Measurements from ENCODE around the gene NRAP. TPM values are rescaled to one million over a fixed set of nuclear protein-coding genes. Genes with fewer than 3 reads are reported as not detected.

Gene NRAP
- total RNA-seq, 2 donors from 2014 or later, result not detected

DNA sequence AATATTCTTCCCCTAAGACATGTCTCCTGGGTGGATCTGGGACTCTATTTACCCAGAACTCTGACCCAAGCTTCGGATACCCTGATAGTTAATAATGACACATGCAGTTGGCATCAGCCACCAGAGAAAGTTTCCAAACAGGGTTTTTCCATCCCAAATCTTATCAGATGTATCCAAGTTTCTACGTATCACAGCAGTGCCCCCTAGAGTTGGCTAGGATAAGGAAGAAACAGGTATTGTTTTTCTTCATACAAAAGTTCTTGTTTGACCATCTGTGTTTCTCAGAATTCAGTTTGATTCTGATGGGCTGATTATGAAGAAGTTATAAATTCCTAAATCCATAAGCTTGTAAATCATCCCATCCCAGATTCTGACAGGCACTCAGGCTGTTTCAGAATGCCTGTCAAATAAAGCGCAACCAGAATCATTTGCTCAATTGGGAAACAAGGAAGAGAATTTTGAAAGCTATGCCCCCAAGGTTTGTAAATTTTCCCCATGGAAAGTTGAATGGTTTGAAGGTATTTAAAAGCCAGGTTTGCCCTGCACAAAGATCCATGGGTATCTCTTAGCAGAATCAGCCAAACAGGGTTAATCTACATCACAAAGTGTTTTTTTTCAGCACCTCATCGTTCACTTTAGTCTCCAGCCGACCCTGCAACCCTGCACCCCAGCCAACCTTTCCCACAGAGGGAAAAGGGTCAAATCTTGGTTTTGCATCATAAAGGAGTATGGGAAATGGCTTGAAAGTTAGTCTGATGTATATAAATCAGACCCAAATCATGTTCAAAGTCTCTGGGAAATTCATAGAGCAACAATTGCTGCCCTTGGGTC, 47.4 kb downstream of the NRAP start:
- ATAC-seq (no peak), DNase-seq (peak in 2 of 4 donors; percentile 18 to 43)
- Histone ChIP-seq H3K4me3 (no peak overlapping the region), H3K27me3 (no peaks in the 10 kb centered on the region), H3K4me1 (peaks cover 46% of the 10 kb centered on the region), H3K36me3 (replicated peaks in 1 of 2; ENCODE audit: insufficient read depth in 1 of 2, low read depth in 2 of 2) (no peaks in the 10 kb centered on the region), H3K9me3 (no peaks in the 10 kb centered on the region), H3K27ac (no peak overlapping the region)
- TF ChIP-seq, protein P1, sequence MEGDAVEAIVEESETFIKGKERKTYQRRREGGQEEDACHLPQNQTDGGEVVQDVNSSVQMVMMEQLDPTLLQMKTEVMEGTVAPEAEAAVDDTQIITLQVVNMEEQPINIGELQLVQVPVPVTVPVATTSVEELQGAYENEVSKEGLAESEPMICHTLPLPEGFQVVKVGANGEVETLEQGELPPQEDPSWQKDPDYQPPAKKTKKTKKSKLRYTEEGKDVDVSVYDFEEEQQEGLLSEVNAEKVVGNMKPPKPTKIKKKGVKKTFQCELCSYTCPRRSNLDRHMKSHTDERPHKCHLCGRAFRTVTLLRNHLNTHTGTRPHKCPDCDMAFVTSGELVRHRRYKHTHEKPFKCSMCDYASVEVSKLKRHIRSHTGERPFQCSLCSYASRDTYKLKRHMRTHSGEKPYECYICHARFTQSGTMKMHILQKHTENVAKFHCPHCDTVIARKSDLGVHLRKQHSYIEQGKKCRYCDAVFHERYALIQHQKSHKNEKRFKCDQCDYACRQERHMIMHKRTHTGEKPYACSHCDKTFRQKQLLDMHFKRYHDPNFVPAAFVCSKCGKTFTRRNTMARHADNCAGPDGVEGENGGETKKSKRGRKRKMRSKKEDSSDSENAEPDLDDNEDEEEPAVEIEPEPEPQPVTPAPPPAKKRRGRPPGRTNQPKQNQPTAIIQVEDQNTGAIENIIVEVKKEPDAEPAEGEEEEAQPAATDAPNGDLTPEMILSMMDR (IDR thresholded peaks at IDR 0.05), result peak; percentile 18 to 51 (median 36)
- no peak for TF ChIP-seq POLR2A (IDR thresholded peaks at IDR 0.05)
- intact Hi-C loops (cut with DNase I), result no loop called here
- WGBS, 2 donors, result 23 to 24% methylated on average over 5 of the region's 5 CpGs

DNA sequence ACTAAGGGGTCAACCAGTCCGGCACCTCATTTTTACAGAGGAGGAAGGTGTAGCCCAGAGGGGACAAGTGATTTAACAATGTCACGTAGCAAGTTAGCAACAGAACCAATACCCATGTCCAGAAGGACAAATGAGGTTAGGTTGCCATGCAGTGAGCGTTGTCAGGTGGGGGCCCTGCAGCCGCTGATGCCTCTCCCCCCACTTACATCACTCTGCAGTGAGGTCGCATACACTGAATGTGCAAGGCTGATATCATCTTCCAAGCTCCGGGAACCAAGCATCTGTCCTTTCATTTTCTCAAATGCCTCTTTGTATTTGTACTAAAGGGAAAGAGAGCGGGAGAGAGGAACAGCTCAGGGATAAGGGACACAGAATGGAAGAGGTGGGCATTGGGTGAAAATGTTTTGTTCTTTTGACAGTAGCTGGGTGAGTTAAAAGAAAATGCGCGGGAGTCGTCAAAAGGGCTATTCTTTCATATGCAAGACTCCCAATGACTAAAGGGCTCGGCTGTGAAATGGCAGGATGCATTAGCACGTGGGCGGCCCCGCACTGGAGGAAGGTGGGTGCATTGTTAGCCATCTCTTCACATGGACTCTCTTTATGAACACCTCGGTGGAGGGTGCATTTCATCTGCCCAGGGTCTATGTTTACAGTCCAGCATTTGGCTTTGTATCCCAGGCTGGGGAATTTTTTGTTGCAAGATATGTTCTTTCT, 49.7 kb downstream of the NRAP start:
- Histone ChIP-seq H3K36me3 (replicated peaks in 1 of 2; ENCODE audit: insufficient read depth in 1 of 2, low read depth in 2 of 2) (no peaks in the 10 kb centered on the region), H3K27me3 (no peaks in the 10 kb centered on the region), H3K4me3 (no peak overlapping the region), H3K4me1 (peaks cover 37% of the 10 kb centered on the region), H3K9me3 (no peaks in the 10 kb centered on the region), H3K27ac (no peak overlapping the region)
- DNase-seq (no peak), ATAC-seq (no peak)
- TF ChIP-seq POLR2A (IDR thresholded peaks at IDR 0.05), result no peak
- TF ChIP-seq, protein P1 (IDR thresholded peaks at IDR 0.05), result no peak
- 80 to 86% methylated on average over 15 of the region's 15 CpGs for WGBS, 2 donors
- intact Hi-C loops (cut with DNase I), result no loop called here

- TF ChIP-seq POLR2A (IDR thresholded peaks at IDR 0.05), result no peak
- TF ChIP-seq, protein P1 (IDR thresholded peaks at IDR 0.05), result no peak
- peaks cover 30% of the 10 kb centered on the region for H3K4me1 ChIP-seq
- no peaks in the 10 kb centered on the region for H3K9me3 ChIP-seq
- no peak overlapping the region for H3K4me3 ChIP-seq
- DNase-seq (no peak), ATAC-seq (no peak)
- 73 to 85% methylated on average over 2 of the region's 2 CpGs for WGBS, 2 donors
- H3K27ac ChIP-seq, result no peak overlapping the region
- no peaks in the 10 kb centered on the region for H3K36me3 ChIP-seq (replicated peaks in 1 of 2; ENCODE audit: insufficient read depth in 1 of 2, low read depth in 2 of 2)
- H3K27me3 ChIP-seq, result no peaks in the 10 kb centered on the region
- intact Hi-C loops (cut with DNase I), result no loop called here
These were observed 50.4 kb downstream of the NRAP start for GRCh38 chr10:113613427-113613826.

- H3K27me3 ChIP-seq, result no peaks in the 10 kb centered on the region
- no peaks in the 10 kb centered on the region for H3K36me3 ChIP-seq (replicated peaks in 1 of 2; ENCODE audit: insufficient read depth in 1 of 2, low read depth in 2 of 2)
- no peak overlapping the region for H3K27ac ChIP-seq
- H3K9me3 ChIP-seq, result no peaks in the 10 kb centered on the region
- H3K4me1 ChIP-seq, result peaks cover 23% of the 10 kb centered on the region
- peak; percentile 63 for ATAC-seq
- no peak overlapping the region for H3K4me3 ChIP-seq
- intact Hi-C loops (cut with DNase I), result no loop called here
- 33 to 40% methylated on average over 2 to 3 of the region's 3 CpGs for WGBS, 2 donors
- DNase-seq, result peak; percentile 71 to 89 (median 85)
- TF ChIP-seq, protein P1 (IDR thresholded peaks at IDR 0.05), result no peak
- no peak for TF ChIP-seq POLR2A (IDR thresholded peaks at IDR 0.05)
These were observed 51.7 kb downstream of the NRAP start for GRCh38 chr10:113612154-113612553.
